HCT116 (cell line): Measurements from ENCODE around the gene BICDL2. TPM values are rescaled to one million over a fixed set of nuclear protein-coding genes. Genes with fewer than 3 reads are reported as not detected.

Source experiments
- ATAC-seq: fragments of 200-7000 bp; cut with Tn5 transposase; 2 replicates; pipeline ENCODE4 v1.9.1; 2020; ENCODE audit warnings: mild to moderate bottlenecking, moderate library complexity
- BruUV-seq: library from RNA; stranded (reverse); fragments of 400-500 nt; replicated peaks from 2 replicates; lab custom pipeline; 2021; lab: Mats Ljungman, UMichigan
- CTCF ChIA-PET: fragments of 300-600 bp; sonication (Branson Sonifier 250); formaldehyde crosslinking; loops from one replicate; lab custom pipeline; 2021; ENCODE audit warnings: antibody characterized with exemption; lab: Charles Lee
- POLR2A ChIA-PET: fragments of 300-600, 350-600 bp; sonication (Branson Sonifier 250); formaldehyde crosslinking; loops from one replicate; lab custom pipeline; 2021; ENCODE audit warnings: antibody characterized with exemption; lab: Charles Lee
- RAD21 ChIA-PET, 2 experiments: fragments of 300-600 bp; sonication (Branson Sonifier 250); formaldehyde crosslinking; loops; one replicate each; lab custom pipeline; 2023; ENCODE audit warnings: low total read pairs in 2 of 2; ENCODE audit not compliant: uncharacterized antibody in 2 of 2, unreplicated experiment in 2 of 2, low non-redundant PET in 1 of 2; lab: Charles Lee
- DNase-seq: peaks from one replicate; pipeline ENCODE4 v3.0.0-alpha.2; 2010; ENCODE audit warnings: low read depth, low spot score
- H2AFZ ChIP-seq: fragments of 200-600 bp; shearing (Covaris generic), sonication (generic); 2 replicates; pipeline ENCODE4 v1.6.1; 2017; ENCODE audit warnings: low read depth, mixed run types, mixed read lengths, antibody characterized with exemption, low read length; ENCODE audit not compliant: poor library complexity, severe bottlenecking
- H3K27ac ChIP-seq: 2 replicates; pipeline ENCODE4 v1.5.1; 2012; ENCODE audit warnings: low read depth, low read length
- H3K27me3 ChIP-seq: fragments of 200-600 bp; sonication (generic); 2 replicates; pipeline ENCODE4 v1.6.1; 2016; ENCODE audit warnings: mixed run types, low read length, mixed read lengths; ENCODE audit not compliant: insufficient read depth
- H3K36me3 ChIP-seq, 2 experiments: fragments of 200-500 bp in 1 of 2; fragments of 200-600 bp in 1 of 2; sonication (Bioruptor generic) in 1 of 2; sonication (generic) in 1 of 2; 2 replicates each; pipeline versions ENCODE4 v1.5.1 to v1.6.1; 2014 to 2016; ENCODE audit warnings: low read length in 2 of 2, inconsistent platforms in 1 of 2, mixed read lengths in 1 of 2, mixed run types in 1 of 2; ENCODE audit not compliant: insufficient read depth in 2 of 2, control insufficient read depth in 1 of 2
- H3K4me1 ChIP-seq, 2 experiments: fragments of 200-600 bp in 1 of 2; sonication (generic) in 1 of 2; 2 replicates each; pipeline versions ENCODE4 v1.5.1 to v1.6.1; 2012 to 2017; ENCODE audit warnings: low read length in 2 of 2, inconsistent platforms in 1 of 2, mild to moderate bottlenecking in 1 of 2, mixed read lengths in 1 of 2, mixed run types in 1 of 2, moderate library complexity in 1 of 2; ENCODE audit not compliant: insufficient read depth in 2 of 2, control insufficient read depth in 1 of 2
- H3K4me2 ChIP-seq: fragments of 200-600 bp; sonication (generic); 2 replicates; pipeline ENCODE4 v1.6.1; 2017; ENCODE audit warnings: mixed run types, low read length, mixed read lengths
- H3K4me3 ChIP-seq, 2 experiments: fragments of 200-600 bp in 1 of 2; sonication (generic) in 1 of 2; replicated peaks in 1 of 2; 2 replicates each; pipeline ENCODE4 v1.5.1; 2011 to 2016; ENCODE audit warnings: low read length in 2 of 2, control low read depth in 1 of 2, low read depth in 1 of 2, mild to moderate bottlenecking in 1 of 2, mixed read lengths in 1 of 2, mixed run types in 1 of 2
- H3K79me2 ChIP-seq: fragments of 200-600 bp; sonication (generic); 2 replicates; pipeline ENCODE4 v1.6.1; 2017; ENCODE audit warnings: mild to moderate bottlenecking, mixed run types, low read length, moderate library complexity, mixed read lengths; ENCODE audit not compliant: insufficient read depth
- H3K9ac ChIP-seq: fragments of 200-600 bp; sonication (generic); 2 replicates; pipeline ENCODE4 v1.6.1; 2016; ENCODE audit warnings: low read length, mixed read lengths
- H3K9me2 ChIP-seq: fragments of 200-600 bp; sonication (generic), shearing (Covaris generic); 2 replicates; pipeline ENCODE4 v1.6.1; 2017; ENCODE audit warnings: mixed run types, mild to moderate bottlenecking, moderate library complexity; ENCODE audit not compliant: insufficient read depth
- H3K9me3 ChIP-seq, 2 experiments: fragments of 200-500 bp in 1 of 2; fragments of 200-600 bp in 1 of 2; sonication (Bioruptor generic) in 1 of 2; sonication (generic) in 1 of 2; 2 replicates each; pipeline ENCODE4 v1.6.1; 2014 to 2017; ENCODE audit warnings: low read length in 2 of 2, mixed read lengths in 2 of 2, inconsistent platforms in 1 of 2, low read depth in 1 of 2, mild to moderate bottlenecking in 1 of 2, mixed run types in 1 of 2, moderate library complexity in 1 of 2; ENCODE audit not compliant: control insufficient read depth in 1 of 2, insufficient read depth in 1 of 2
- H4K20me1 ChIP-seq: fragments of 200-600 bp; sonication (generic), shearing (Covaris generic); 2 replicates; pipeline ENCODE4 v1.6.1; 2017; ENCODE audit warnings: mixed run types, mild to moderate bottlenecking, moderate library complexity; ENCODE audit not compliant: insufficient read depth
- ATF3 ChIP-seq: IDR thresholded peaks from 2 replicates; pipeline ENCODE4 v1.6.1; 2012
- CBX3 ChIP-seq: IDR thresholded peaks from 2 replicates; pipeline ENCODE4 v1.6.1; 2012; ENCODE audit warnings: low read depth
- CTCF ChIP-seq, 3 experiments: fragments of 200-600 bp in 1 of 3; sonication (generic) in 1 of 3; IDR thresholded peaks in 2 of 3; conservative IDR thresholded peaks in 1 of 3; 2 replicates each; pipeline ENCODE4 v1.5.1; 2012 to 2017; ENCODE audit warnings: low read depth in 2 of 3, low read length in 2 of 3, antibody characterized with exemption in 1 of 3, borderline replicate concordance in 1 of 3, control low read depth in 1 of 3, mild to moderate bottlenecking in 1 of 3, mixed read lengths in 1 of 3, mixed run types in 1 of 3, moderate library complexity in 1 of 3; ENCODE audit not compliant: insufficient read depth in 1 of 3
- ELF1 ChIP-seq: IDR thresholded peaks from 2 replicates; pipeline ENCODE4 v1.6.1; 2012; ENCODE audit warnings: low read depth, borderline replicate concordance
- EZH2 ChIP-seq: fragments of 200-600 bp; sonication (generic); IDR thresholded peaks from 2 replicates; pipeline ENCODE4 v1.6.1; 2017; ENCODE audit warnings: antibody characterized with exemption, mixed run types
- FOSL1 ChIP-seq: IDR thresholded peaks from 2 replicates; pipeline ENCODE4 v1.6.1; 2012; ENCODE audit warnings: low read depth
- JUND ChIP-seq: IDR thresholded peaks from 2 replicates; pipeline ENCODE4 v1.6.1; 2012
- MAX ChIP-seq: IDR thresholded peaks from 2 replicates; pipeline ENCODE4 v1.6.1; 2012
- POLR2AphosphoS5 ChIP-seq: IDR thresholded peaks from 2 replicates; pipeline ENCODE4 v1.6.1; 2011; ENCODE audit warnings: mild to moderate bottlenecking, low read depth, low read length, moderate library complexity
- RAD21 ChIP-seq: IDR thresholded peaks from 2 replicates; pipeline ENCODE4 v1.6.1; 2012; ENCODE audit warnings: low read depth, mild to moderate bottlenecking
- SIN3A ChIP-seq: IDR thresholded peaks from 2 replicates; pipeline ENCODE4 v1.6.1; 2012; ENCODE audit warnings: low read depth
- SP1 ChIP-seq: IDR thresholded peaks from 2 replicates; pipeline ENCODE4 v1.6.1; 2012; ENCODE audit warnings: low read depth
- SRF ChIP-seq: IDR thresholded peaks from 2 replicates; pipeline ENCODE4 v1.6.1; 2012; ENCODE audit warnings: low read depth
- ZFX ChIP-seq: fragments of 450-650 bp; IDR thresholded peaks from 2 replicates; pipeline ENCODE4 v1.6.1; 2017
- ZNF274 ChIP-seq: fragments of 200-500 bp; sonication (Bioruptor generic); IDR thresholded peaks from 2 replicates; pipeline ENCODE4 v1.6.1; 2014; ENCODE audit warnings: mild to moderate bottlenecking, low read depth, low read length, inconsistent platforms
- intact Hi-C: fragments of 100-400 bp; cut with micrococcal nuclease; formaldehyde crosslinking; loops from 2 replicates; pipeline ENCODE4 v1.10.0; 2022
- total RNA-seq: library from RNA; stranded (reverse); gene quantifications from one replicate; pipeline ENCODE4 v1.2.1, GENCODE V29; 2021; ENCODE audit not compliant: unreplicated experiment

Gene BICDL2
- total RNA-seq, 1 experiment from 2014 or later: 21.3 TPM

- H3K4me3 ChIP-seq: no peak overlapping the region
- BruUV-seq: no TSS peak
- no peak overlapping the region for H3K27ac ChIP-seq
- CTCF ChIA-PET: interaction anchor here (1.1 to 1.5 kb wide), 4 partner anchors 9 to 114 kb away, joined by 3 to 5 read pairs (median 4); no protein-coding TSS in a partner anchor
- RAD21 ChIA-PET: no interaction called here
- no peaks in the 10 kb centered on the region for H3K27me3 ChIP-seq
- H3K4me2 ChIP-seq: peak overlapping the region; percentile 86; the same call in 1 of the 2 replicates
- no peaks in the 10 kb centered on the region for H3K9me2 ChIP-seq
- intact Hi-C loops: loop anchor here (5.0 kb wide), 1 partner anchor 40 kb away; the partner anchor contains the start of genes HCFC1R1, THOC6 and TNFRSF12A
- DNase-seq: no peak
- H4K20me1 ChIP-seq: no peaks in the 10 kb centered on the region
- POLR2A ChIA-PET: interaction anchor here (1.0 to 1.6 kb wide), 4 partner anchors 11 to 99 kb away, joined by 3 read pairs; partner anchors contain the start of gene FLYWCH2
- peaks cover 24 to 44% of the 10 kb centered on the region in 2 experiments for H3K4me1 ChIP-seq
- TF ChIP-seq ATF3 (no peak), EZH2 (no peak), CBX3 (no peak), RAD21 (no peak), MAX (no peak), ELF1 (no peak), POLR2AphosphoS5 (no peak), CTCF (IDR thresholded peaks at IDR 0.05 in 2 of 3, conservative IDR thresholded peaks at IDR 0.05 in 1 of 3; ENCODE audit: borderline replicate concordance in 1 of 3, insufficient read depth in 1 of 3, low read depth in 2 of 3, low read length in 2 of 3) (no peak), FOSL1 (no peak), ZFX (no peak), ZNF274 (no peak), SP1 (no peak), SIN3A (no peak), JUND (no peak), SRF (no peak)
- TF ChIP-seq, all 23 proteins: peak for 0
- Histone ChIP-seq H3K9ac (peak overlapping the region; percentile 99), H3K36me3 (peaks cover 0 to 10% of the 10 kb centered on the region in 2 experiments; a peak in 1 of 4 replicates), H3K79me2 (peaks cover 27% of the 10 kb centered on the region), H2AFZ (no peak overlapping the region), H3K9me3 (no peaks in the 10 kb centered on the region)
- ATAC-seq: no peak
Measured at GRCh38 chr16:2982402-2982801, 54.3 kb downstream of the BICDL2 start.
